ENCODE results near the gene PTPN23.

Gene PTPN23

GRCh38 chr3:47394140-47394870 is 13.5 kb downstream of the PTPN23 start:
- DNase-seq (ENCODE audit: low read depth, low spot score) = no peak
- no peaks in the 10 kb centered on the region for H3K36me3 ChIP-seq (ENCODE audit: insufficient read depth, low read length)
- H3K4me3 ChIP-seq = no peak overlapping the region
- no peak overlapping the region for H3K27ac ChIP-seq
- no peaks in the 10 kb centered on the region for H3K9me3 ChIP-seq (ENCODE audit: low read depth, low read length)
- no peak overlapping the region for H3K9ac ChIP-seq (ENCODE audit: insufficient read length)
- TF ChIP-seq EZH2 (IDR thresholded peaks at IDR 0.05) (no peak), FOXP2 (optimal IDR thresholded peaks at IDR 0.05; ENCODE audit: control extremely low read depth, extremely low read length, insufficient read depth) (no peak), POLR2AphosphoS5 (IDR thresholded peaks at IDR 0.05; ENCODE audit: borderline replicate concordance, low read depth, low read length) (no peak)

GRCh38 chr3:47394881-47395280 is 14.1 kb downstream of the PTPN23 start:
- no peak overlapping the region for H3K4me3 ChIP-seq
- H3K9me3 ChIP-seq (ENCODE audit: low read depth, low read length) = no peaks in the 10 kb centered on the region
- H3K36me3 ChIP-seq (ENCODE audit: insufficient read depth, low read length) = no peaks in the 10 kb centered on the region
- TF ChIP-seq EZH2 (IDR thresholded peaks at IDR 0.05) = no peak
- TF ChIP-seq POLR2AphosphoS5 (IDR thresholded peaks at IDR 0.05; ENCODE audit: borderline replicate concordance, low read depth, low read length) = no peak
- TF ChIP-seq FOXP2 (optimal IDR thresholded peaks at IDR 0.05; ENCODE audit: control extremely low read depth, extremely low read length, insufficient read depth) = no peak
- no peak for DNase-seq (ENCODE audit: low read depth, low spot score)
- H3K27ac ChIP-seq = no peak overlapping the region
- no peak overlapping the region for H3K9ac ChIP-seq (ENCODE audit: insufficient read length)

DNA sequence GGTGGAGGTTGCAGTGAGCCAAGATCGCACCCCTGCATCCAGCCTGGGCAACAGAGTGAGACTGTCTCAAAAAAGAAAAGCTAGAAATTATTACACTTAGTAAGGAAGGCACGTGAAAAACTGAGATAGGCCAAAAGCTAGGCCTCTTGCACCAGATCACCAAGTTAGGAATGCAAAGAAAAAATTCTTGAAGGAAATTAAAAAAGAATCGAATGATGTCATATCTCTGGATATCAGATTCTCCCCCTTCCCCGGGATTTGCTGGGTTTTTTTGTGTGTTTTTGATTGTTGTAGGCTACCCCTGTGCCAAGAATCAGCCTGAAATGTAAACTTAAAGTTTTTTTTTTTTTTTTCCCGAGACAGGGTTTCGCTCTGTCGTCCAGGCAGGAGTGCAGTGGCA is 17.4 kb downstream of the PTPN23 start:
- no peak overlapping the region for H3K9ac ChIP-seq (ENCODE audit: insufficient read length)
- no peak overlapping the region for H3K4me3 ChIP-seq
- H3K36me3 ChIP-seq (ENCODE audit: insufficient read depth, low read length) = no peaks in the 10 kb centered on the region
- H3K27ac ChIP-seq = no peak overlapping the region
- no peak for DNase-seq (ENCODE audit: low read depth, low spot score)
- H3K9me3 ChIP-seq (ENCODE audit: low read depth, low read length) = no peaks in the 10 kb centered on the region
- TF ChIP-seq EZH2 (IDR thresholded peaks at IDR 0.05) = no peak
- no peak for TF ChIP-seq FOXP2 (optimal IDR thresholded peaks at IDR 0.05; ENCODE audit: control extremely low read depth, extremely low read length, insufficient read depth)
- TF ChIP-seq POLR2AphosphoS5 (IDR thresholded peaks at IDR 0.05; ENCODE audit: borderline replicate concordance, low read depth, low read length) = no peak

DNA sequence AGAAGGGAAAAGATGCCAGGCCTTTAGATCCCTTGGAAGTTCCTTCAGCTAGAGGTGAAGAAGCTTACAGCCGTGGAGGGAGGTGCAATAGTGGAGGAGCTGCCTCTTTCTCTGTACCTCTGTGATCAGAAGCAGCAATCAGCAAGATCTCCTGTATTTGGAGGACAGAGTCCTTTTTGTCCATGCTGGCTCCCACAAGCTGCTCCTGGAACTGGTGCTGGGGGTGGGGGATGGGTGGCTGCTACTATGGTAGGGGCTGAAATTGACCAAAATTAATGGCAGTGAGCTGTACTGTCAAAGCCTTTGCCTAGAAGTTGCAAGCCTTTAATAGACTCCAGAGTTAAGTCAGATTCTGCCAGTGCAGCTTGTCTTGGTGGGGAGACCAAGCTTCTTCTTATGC is 18.2 kb downstream of the PTPN23 start:
- Histone ChIP-seq H3K4me3 (no peak overlapping the region), H3K27ac (no peak overlapping the region), H3K9ac (ENCODE audit: insufficient read length) (no peak overlapping the region), H3K36me3 (ENCODE audit: insufficient read depth, low read length) (no peaks in the 10 kb centered on the region), H3K9me3 (ENCODE audit: low read depth, low read length) (no peaks in the 10 kb centered on the region)
- TF ChIP-seq FOXP2 (optimal IDR thresholded peaks at IDR 0.05; ENCODE audit: control extremely low read depth, extremely low read length, insufficient read depth) = no peak
- no peak for TF ChIP-seq POLR2AphosphoS5 (IDR thresholded peaks at IDR 0.05; ENCODE audit: borderline replicate concordance, low read depth, low read length)
- TF ChIP-seq EZH2 (IDR thresholded peaks at IDR 0.05) = no peak
- no peak for DNase-seq (ENCODE audit: low read depth, low spot score)

DNA sequence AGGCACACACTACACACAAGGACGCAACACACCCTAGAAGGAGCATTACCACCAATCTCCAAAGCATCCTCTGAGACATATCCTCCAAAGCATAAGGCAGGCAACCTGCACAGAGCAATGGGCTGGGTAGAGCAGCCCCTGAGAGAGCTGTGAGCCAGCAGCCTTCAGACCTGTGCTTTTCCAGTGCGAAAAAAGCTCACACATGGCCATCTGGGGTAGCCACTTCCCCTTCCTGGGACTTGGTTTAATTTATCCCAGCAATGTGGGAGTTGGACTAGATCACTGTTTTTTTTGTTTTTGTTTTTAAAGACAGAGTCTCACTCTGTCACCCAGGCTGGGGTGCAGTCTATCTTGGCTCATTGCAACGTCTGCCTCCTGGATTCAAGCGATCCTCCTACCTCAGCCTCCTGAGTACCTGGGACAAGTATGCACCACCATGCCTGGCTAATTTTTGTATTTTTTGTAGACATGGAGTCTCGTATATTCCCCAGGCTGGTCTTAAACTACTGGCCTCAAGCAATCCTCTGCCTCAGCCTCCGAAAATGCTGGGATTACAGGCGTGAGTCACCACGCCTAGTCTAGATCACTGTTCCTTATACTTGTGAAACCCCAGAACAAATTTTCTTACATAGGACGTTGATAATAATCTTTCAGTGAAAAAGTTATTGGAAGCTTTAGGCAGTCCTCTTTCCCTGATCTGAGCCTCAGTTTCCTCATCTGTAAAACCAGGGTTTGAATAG is 18.9 kb downstream of the PTPN23 start:
- H3K9me3 ChIP-seq (ENCODE audit: low read depth, low read length) = no peaks in the 10 kb centered on the region
- no peak overlapping the region for H3K9ac ChIP-seq (ENCODE audit: insufficient read length)
- H3K27ac ChIP-seq = no peak overlapping the region
- H3K4me3 ChIP-seq = no peak overlapping the region
- TF ChIP-seq POLR2AphosphoS5 (IDR thresholded peaks at IDR 0.05; ENCODE audit: borderline replicate concordance, low read depth, low read length) (no peak), FOXP2 (optimal IDR thresholded peaks at IDR 0.05; ENCODE audit: control extremely low read depth, extremely low read length, insufficient read depth) (no peak), EZH2 (IDR thresholded peaks at IDR 0.05) (no peak)
- H3K36me3 ChIP-seq (ENCODE audit: insufficient read depth, low read length) = no peaks in the 10 kb centered on the region
- DNase-seq (ENCODE audit: low read depth, low spot score) = no peak

- Histone ChIP-seq H3K9ac (ENCODE audit: insufficient read length) (no peak overlapping the region), H3K27ac (no peak overlapping the region), H3K36me3 (ENCODE audit: insufficient read depth, low read length) (no peaks in the 10 kb centered on the region; the same call in 1 of the 2 replicates), H3K4me3 (no peak overlapping the region), H3K9me3 (ENCODE audit: low read depth, low read length) (no peaks in the 10 kb centered on the region)
- TF ChIP-seq FOXP2 (optimal IDR thresholded peaks at IDR 0.05; ENCODE audit: control extremely low read depth, extremely low read length, insufficient read depth) = no peak
- TF ChIP-seq EZH2 (IDR thresholded peaks at IDR 0.05) = no peak
- TF ChIP-seq POLR2AphosphoS5 (IDR thresholded peaks at IDR 0.05; ENCODE audit: borderline replicate concordance, low read depth, low read length) = no peak
- no peak for DNase-seq (ENCODE audit: low read depth, low spot score)
These were observed 23.6 kb downstream of the PTPN23 start for GRCh38 chr3:47404431-47404876.

DNA sequence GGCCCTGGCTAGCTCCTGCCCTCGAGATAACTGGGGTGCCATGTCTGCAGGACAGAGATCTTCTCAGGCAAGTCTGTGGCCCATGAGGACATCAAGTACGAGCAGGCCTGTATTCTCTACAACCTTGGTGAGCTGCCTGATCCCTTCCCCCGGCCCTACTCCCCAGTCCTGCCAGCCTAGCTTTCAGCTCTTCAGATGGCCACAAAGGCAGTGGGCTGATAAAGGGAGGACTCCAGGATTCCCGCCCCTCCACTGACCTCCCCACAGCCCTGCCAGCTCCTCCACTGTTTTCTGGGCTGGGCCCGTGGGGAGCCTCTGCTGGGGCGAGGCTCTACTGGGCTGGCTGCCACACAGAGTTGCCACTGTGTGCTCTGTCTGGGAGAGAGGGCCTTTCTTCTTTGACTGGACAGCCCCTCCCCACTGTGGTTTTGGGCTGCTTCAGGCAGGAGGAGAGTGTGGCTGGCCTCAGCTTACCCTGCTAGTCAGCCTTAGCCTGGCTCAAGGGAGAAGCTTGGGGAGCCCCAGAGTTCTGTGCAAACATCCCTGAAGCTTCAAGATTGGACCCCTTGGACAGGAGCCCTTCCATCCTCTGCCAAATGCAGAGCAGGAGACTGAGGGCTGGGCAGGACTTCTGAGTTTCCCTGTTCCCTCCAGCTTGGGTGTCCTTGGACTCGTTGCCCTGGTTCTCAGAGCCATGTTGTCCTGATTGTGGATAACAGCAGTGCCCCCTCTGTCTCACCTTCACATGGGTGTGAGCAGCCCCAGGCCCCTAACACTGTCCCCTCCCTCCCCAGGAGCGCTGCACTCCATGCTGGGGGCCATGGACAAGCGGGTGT is 24.4 kb downstream of the PTPN23 start:
- Histone ChIP-seq H3K4me3 (no peak overlapping the region), H3K36me3 (ENCODE audit: insufficient read depth, low read length) (no peaks in the 10 kb centered on the region; the same call in 1 of the 2 replicates)
- no peak for DNase-seq (ENCODE audit: low read depth, low spot score)

More for the DNA sequence above, 24.4 kb downstream of the PTPN23 start:
- TF ChIP-seq FOXP2 (optimal IDR thresholded peaks at IDR 0.05; ENCODE audit: control extremely low read depth, extremely low read length, insufficient read depth) = no peak
- TF ChIP-seq POLR2AphosphoS5 (IDR thresholded peaks at IDR 0.05; ENCODE audit: borderline replicate concordance, low read depth, low read length) = no peak
- H3K9me3 ChIP-seq (ENCODE audit: low read depth, low read length) = no peaks in the 10 kb centered on the region
- no peak overlapping the region for H3K27ac ChIP-seq
- no peak overlapping the region for H3K9ac ChIP-seq (ENCODE audit: insufficient read length)

Data from SK-N-MC (cell line).